Stimulated activated CD4-positive, alpha-beta T cell treated with anti-CD3 and anti-CD28 coated beads, Interleukin-2, amount 100 ng/mL, for 4 hours (primary cell): ENCODE results near the gene FPR2.
A peak's percentile ranks its signal among the peaks of the same experiment; 100 is the strongest.
"Not testable (repeated sequence)": the region's sequence is repeated elsewhere in the genome, so short reads cannot be mapped to it uniquely, and the experiment has no call there.

ENCODE experiments used
- DNase-seq: peaks from one replicate; pipeline ENCODE4 v3.0.0-alpha.2; 2020; ENCODE audit warnings: low read depth

FPR2 gene

GRCh38 chr19:51739466-51740213 lies 21.3 kb upstream of the FPR2 start:
- no peak for DNase-seq

DNA sequence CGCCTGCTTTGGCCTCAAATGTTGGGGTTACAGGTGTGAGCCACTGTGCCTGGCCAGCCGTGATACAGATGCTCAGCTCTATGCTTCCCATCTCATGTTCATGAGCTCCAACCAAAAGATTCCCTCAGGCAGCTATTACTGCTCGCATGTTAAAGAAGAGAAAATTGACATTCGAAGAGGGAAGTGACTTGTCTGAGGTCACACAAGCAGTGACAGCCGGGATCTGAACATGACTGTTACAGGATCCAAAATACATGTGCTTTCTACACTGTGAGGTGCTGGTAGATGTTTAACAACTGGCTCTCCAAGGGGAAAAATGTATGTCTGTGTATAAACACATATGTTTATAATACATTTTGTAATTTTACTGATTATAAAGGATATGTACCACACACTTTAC lies 20.6 kb upstream of the FPR2 start:
- DNase-seq, result no peak

DNA sequence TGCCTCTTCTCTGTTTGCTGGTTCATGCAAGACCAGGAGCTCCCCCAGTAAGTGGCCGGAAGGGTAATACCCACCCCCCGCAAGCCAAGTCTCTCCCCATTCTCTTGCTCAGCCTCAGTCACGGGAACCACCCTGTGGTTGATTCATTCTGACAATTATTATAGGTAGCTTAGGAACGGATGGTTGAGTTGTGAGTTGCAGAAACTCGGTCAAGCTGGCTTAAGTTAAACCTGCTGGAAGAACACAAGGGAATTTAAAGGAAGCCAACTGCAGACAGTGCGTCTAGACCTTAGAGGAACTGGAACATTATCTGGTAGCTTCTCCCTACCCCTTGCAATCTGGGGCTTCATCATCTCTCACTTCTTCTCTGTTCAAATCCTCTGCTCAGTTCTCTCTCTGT lies 18.2 kb upstream of the FPR2 start:
- no peak for DNase-seq

- DNase-seq, result no peak
These were observed 17.6 kb upstream of the FPR2 start for GRCh38 chr19:51743405-51743804.

DNA sequence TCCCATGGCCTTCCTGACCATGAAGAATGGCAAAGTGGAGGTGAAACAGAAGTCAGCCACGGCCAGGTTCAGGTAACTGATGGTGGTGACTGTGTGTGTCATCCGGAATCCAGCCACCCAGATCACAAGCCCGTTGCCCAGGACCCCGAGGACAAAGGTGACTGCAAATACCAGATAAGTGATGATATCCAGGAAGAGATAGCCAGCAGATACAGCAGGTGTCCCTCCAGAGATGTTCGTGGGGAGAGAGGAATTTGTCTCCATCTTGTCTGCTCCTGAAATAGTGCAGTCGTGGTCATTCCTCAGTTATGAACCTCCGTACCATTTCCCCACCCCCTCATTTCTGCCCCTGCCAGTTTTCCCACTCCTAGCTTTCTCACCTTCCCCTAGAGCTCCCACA lies 14.2 kb upstream of the FPR2 start:
- no peak for DNase-seq

- DNase-seq, result no peak
These were observed 11.0 kb upstream of the FPR2 start for GRCh38 chr19:51749979-51750378.

DNA sequence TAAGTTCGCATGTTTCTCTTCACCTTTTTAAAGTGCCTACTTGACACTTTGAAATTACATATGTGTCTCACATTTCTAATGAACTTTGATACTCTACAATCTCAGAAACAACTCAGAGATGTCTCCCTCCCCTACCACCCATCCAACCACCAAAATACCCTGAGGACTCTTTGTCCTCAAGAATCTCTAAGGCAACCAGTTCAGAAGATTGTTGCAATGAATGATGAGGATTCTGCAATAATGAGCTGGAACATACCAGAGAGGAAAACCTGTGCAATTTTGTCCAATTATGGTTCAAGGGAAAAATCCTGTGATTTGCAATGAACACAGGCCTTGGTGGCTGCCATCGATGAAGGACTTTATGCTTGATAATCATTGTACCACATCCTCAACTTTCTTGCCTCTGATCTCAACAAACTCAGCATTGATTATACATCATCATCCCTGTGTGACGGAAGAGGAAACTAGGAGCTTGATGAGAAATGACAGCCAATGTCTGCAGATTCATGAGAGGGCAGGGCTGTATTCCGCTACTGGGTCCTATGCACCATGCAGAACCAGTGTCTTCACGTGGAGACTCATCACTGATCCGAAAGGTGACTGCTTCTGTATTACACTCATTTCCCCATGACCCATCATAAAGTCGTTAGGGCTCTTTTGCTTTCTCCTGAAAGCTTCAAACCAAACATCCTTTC lies 10.4 kb upstream of the FPR2 start:
- DNase-seq, result no peak

DNA sequence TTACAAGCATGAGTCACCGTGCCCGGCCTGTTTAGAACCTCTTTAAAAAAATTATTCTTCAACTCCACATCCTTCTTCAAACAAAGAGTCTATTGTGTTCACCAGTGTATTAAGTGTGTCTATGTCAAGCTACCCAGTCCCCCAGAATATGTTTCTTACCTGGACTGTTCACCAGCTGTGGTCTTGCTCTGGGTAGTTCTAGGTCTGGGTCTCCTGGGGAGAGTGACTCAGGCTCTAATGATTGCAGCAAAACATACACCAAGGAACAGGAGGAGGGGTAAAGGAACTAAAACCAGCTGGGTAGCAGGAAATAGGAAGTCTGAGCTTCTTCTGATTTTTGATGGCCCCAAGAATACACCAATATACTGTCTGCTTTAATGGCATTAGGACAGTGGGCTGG lies 9.3 kb upstream of the FPR2 start, which contains the start of gene FPR1:
TSS of gene FPR1 (minus strand) at position 224 of the 400 bp plus-strand sequence. CDS start 4,884 bp downstream, outside the sequence.
- DNase-seq, result no peak

- no peak for DNase-seq
These were observed 6.9 kb upstream of the FPR2 start for GRCh38 chr19:51754109-51754508.

GRCh38 chr19:51754770-51755169 lies 6.2 kb upstream of the FPR2 start:
- DNase-seq, result no peak

GRCh38 chr19:51755571-51755970 lies 5.4 kb upstream of the FPR2 start:
- DNase-seq, result no peak

- no peak for DNase-seq
These were observed 716 bp downstream of the FPR2 start for GRCh38 chr19:51761696-51762095.

- DNase-seq, result no peak
These were observed 4.1 kb downstream of the FPR2 start for GRCh38 chr19:51765086-51765485.

GRCh38 chr19:51766461-51766860 lies 5.5 kb downstream of the FPR2 start:
- no peak for DNase-seq

DNA sequence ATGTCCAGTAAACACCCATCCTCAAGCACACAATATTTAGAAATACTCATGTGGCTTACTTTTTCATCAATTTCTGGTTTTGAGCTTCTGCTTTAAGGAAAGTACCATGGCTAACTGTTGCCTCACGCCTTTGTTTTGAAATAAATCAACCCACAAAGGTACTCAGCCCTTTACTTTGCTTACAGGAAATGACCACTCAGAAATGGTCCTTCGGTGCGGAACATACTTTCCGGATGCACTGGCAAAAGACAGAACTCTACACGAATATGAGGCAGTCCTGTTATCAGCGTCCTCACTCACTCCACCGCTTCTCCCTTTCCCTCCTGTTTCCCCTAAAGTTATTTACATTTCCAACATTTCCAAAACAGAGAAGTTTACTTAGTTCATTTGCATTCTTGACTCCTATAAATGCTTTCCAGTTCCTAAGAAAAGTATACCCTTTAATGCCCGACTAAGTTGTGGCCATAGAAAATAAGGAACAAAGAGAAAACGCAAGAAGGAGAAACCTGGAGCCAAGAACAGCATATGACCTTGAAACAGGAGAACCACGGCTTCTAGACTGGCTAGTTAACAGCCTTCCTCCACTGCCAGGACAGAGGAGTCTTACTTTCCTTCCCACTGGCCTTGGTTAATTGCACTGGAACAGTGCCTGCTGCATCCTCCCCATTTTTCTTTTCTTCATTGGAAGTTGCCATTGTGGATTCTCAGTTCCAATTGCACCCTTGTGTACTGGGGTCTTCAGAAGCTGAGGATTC lies 10.6 kb downstream of the FPR2 start:
- no peak for DNase-seq

- no peak for DNase-seq
These were observed 12.0 kb downstream of the FPR2 start for GRCh38 chr19:51772977-51773376.

DNA sequence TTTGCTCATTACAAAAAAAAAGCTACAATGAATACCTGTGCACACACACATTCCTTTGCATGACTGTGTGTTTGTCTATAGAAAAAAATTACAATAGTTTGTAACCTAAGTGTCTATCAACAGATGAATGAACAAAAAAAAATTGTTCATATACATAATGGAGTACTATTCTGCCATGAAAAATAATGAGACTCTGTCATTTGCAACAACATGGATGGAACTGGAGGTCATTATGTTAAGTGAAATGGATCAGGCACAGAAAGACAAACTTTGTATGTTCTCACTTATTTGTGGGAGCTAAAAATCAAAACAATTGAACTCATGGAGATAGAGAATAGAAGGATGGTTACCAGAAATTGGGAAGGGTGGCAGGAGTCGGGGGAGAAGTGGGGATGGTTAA lies 15.6 kb downstream of the FPR2 start:
- not testable (repeated sequence) for DNase-seq

DNA sequence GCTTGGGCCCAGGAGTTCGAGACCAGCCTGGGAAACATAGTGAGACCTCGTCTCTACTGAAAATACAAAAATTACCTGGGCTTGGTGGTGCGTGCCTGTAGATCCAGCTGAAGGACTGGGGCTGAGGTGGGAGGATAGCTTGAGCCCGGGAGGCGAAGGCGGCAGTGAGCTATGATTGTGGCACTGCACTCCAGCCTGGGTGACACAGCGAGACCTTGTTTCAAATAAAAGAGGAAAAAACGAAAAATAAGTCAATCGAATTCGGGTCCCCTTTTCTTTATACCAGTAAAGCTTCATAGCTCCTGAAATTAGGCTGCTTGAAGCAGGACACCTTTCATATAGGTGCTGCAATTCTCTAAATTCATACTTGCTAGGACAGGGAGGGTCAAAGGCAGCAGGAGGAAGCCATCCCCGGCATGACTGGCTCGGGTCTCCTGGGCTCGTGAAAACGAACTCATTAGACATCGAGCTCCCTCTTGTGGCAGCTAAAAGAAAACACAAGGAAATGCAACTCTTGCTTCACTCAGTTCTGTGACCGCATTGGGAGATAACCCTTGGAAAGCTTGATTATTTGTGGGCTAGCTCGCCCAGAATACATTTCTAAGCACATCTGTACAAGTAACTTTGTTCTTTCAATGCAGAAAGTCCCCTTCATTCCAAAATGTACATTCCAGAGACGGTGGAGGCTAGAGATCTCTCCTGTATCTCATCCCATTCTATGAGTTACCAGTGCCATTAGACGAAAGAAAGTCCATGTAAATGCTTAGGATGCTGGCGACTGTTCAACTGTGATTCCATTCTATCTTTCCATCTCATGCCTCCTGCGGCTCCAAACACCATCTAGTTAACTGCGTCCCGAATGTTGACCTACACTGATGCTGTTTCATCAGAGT lies 16.8 kb downstream of the FPR2 start:
- peak; percentile 29 for DNase-seq

GRCh38 chr19:51779181-51779580 lies 18.2 kb downstream of the FPR2 start:
- no peak for DNase-seq

GRCh38 chr19:51779703-51780102 lies 18.7 kb downstream of the FPR2 start:
- DNase-seq, result no peak

DNA sequence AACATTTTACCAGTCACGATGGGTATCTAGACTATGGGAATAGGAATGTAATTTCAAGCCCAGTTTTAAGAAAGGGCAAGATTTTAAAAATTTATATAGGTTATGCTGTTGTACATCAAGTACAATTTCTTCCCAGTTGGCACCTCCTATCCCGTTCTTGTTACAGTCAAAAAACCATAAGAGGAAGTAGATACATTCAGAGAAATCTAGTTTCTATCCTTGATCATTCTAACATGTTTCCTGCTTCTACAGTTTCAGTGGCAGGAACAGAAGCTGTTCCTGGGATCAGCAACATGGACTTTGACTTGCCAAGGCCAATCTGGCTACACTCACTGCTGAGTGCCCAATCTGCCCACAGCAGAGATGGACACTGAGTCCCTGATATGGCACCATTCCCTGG lies 19.3 kb downstream of the FPR2 start:
- no peak for DNase-seq

DNA sequence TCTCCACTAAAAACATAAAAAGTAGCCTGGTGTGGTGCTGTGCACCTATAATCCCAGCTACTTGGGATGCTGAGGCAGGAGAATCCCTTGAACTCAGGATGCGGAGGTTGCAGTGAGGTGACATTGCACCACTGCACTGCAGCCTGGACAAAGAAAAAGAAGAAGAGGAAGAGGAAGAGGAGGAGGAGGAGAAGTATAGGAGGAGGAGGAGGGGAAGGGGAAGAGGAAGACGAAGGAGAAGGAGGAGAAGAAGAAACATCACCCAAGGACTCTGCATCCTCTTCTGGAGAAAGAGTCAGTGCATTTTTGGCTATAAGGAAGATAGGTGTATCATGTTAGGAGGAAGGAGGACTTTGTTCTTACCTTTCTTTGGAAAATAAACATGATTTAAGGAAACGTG lies 21.0 kb downstream of the FPR2 start:
- DNase-seq, result no peak
